SK-N-MC (cell line): ENCODE data around the gene DEF6.
A peak's percentile ranks its signal among the peaks of the same experiment; 100 is the strongest.

Experiments used
- DNase-seq: peaks from one replicate; pipeline ENCODE4 v3.0.0-alpha.2; 2011; ENCODE audit warnings: low read depth, low spot score
- H3K27ac ChIP-seq: fragments of 200-600 bp; sonication (generic); 2 replicates; pipeline ENCODE4 v1.5.1; 2016; ENCODE audit warnings: mixed run types
- H3K36me3 ChIP-seq: fragments of 200-600 bp; sonication (generic); 2 replicates; pipeline ENCODE4 v1.6.1; 2017; ENCODE audit warnings: antibody characterized with exemption, low read length, mixed read lengths; ENCODE audit not compliant: insufficient read depth
- H3K4me3 ChIP-seq: fragments of 200-600 bp; sonication (generic); 2 replicates; pipeline ENCODE4 v1.5.1; 2016
- H3K9ac ChIP-seq: fragments of 200-600 bp; sonication (generic); 2 replicates; pipeline ENCODE4 v1.8.0; 2017; ENCODE audit warnings: mixed run types, mixed read lengths; ENCODE audit not compliant: insufficient read length
- H3K9me3 ChIP-seq: fragments of 200-600 bp; sonication (generic); 2 replicates; pipeline ENCODE4 v1.6.1; 2017; ENCODE audit warnings: low read depth, mild to moderate bottlenecking, antibody characterized with exemption, low read length, moderate library complexity, mixed read lengths
- EZH2 ChIP-seq: fragments of 200-600 bp; sonication (generic); IDR thresholded peaks from one replicate; pipeline ENCODE4 v1.6.1; 2017; ENCODE audit warnings: antibody characterized with exemption
- FOXP2 ChIP-seq: optimal IDR thresholded peaks from 2 replicates; pipeline ENCODE3; 2011; ENCODE audit warnings: mild to moderate bottlenecking, moderate library complexity; ENCODE audit not compliant: insufficient read depth; ENCODE audit errors: extremely low read length, control extremely low read depth
- POLR2AphosphoS5 ChIP-seq: IDR thresholded peaks from 2 replicates; pipeline ENCODE4 v1.6.1; 2012; ENCODE audit warnings: mild to moderate bottlenecking, low read depth, low read length, borderline replicate concordance

Gene DEF6

GRCh38 chr6:35259948-35260590 lies 37.5 kb upstream of the DEF6 start:
- Histone ChIP-seq H3K9me3 (no peaks in the 10 kb centered on the region), H3K9ac (peak overlapping the region; percentile 93), H3K27ac (peak overlapping the region; percentile 79), H3K4me3 (peak overlapping the region; percentile 83), H3K36me3 (no peaks in the 10 kb centered on the region)
- no peak for DNase-seq
- TF ChIP-seq POLR2AphosphoS5 (no peak), EZH2 (no peak), FOXP2 (no peak)

GRCh38 chr6:35260591-35261570 lies 36.7 kb upstream of the DEF6 start:
- Histone ChIP-seq H3K36me3 (no peaks in the 10 kb centered on the region), H3K27ac (no peak overlapping the region; the same call in 1 of the 2 replicates), H3K9me3 (no peaks in the 10 kb centered on the region), H3K4me3 (peak overlapping the region; percentile 83), H3K9ac (peak overlapping the region; percentile 93)
- TF ChIP-seq POLR2AphosphoS5 (no peak), EZH2 (no peak), FOXP2 (no peak)
- no peak for DNase-seq

GRCh38 chr6:35262596-35262995 lies 35.0 kb upstream of the DEF6 start:
- Histone ChIP-seq H3K27ac (no peak overlapping the region), H3K4me3 (no peak overlapping the region), H3K36me3 (no peaks in the 10 kb centered on the region), H3K9me3 (no peaks in the 10 kb centered on the region), H3K9ac (no peak overlapping the region)
- no peak for DNase-seq
- no peak for TF ChIP-seq POLR2AphosphoS5
- TF ChIP-seq EZH2 = no peak
- TF ChIP-seq FOXP2 = no peak

GRCh38 chr6:35264550-35265274 lies 32.9 kb upstream of the DEF6 start:
- H3K4me3 ChIP-seq = no peak overlapping the region
- DNase-seq = no peak
- no peak for TF ChIP-seq POLR2AphosphoS5
- no peak for TF ChIP-seq FOXP2
- no peak for TF ChIP-seq EZH2
- H3K36me3 ChIP-seq = no peaks in the 10 kb centered on the region
- H3K9ac ChIP-seq = no peak overlapping the region
- no peak overlapping the region for H3K27ac ChIP-seq
- no peaks in the 10 kb centered on the region for H3K9me3 ChIP-seq

- H3K27ac ChIP-seq = no peak overlapping the region
- no peak for DNase-seq
Observed at GRCh38 chr6:35265523-35265922, 32.1 kb upstream of the DEF6 start.

GRCh38 chr6:35267446-35267845 lies 30.2 kb upstream of the DEF6 start:
- TF ChIP-seq FOXP2 = no peak
- no peak for TF ChIP-seq EZH2
- TF ChIP-seq POLR2AphosphoS5 = no peak

More at GRCh38 chr6:35265523-35265922, 32.1 kb upstream of the DEF6 start:
- TF ChIP-seq POLR2AphosphoS5 (no peak), EZH2 (no peak), FOXP2 (no peak)
- H3K4me3 ChIP-seq = no peak overlapping the region
- H3K36me3 ChIP-seq = no peaks in the 10 kb centered on the region
- H3K9me3 ChIP-seq = no peaks in the 10 kb centered on the region
- H3K9ac ChIP-seq = no peak overlapping the region

GRCh38 chr6:35267897-35268296 lies 29.7 kb upstream of the DEF6 start:
- no peak for TF ChIP-seq EZH2
- TF ChIP-seq POLR2AphosphoS5 = no peak
- no peak for TF ChIP-seq FOXP2

More at GRCh38 chr6:35267446-35267845, 30.2 kb upstream of the DEF6 start:
- no peaks in the 10 kb centered on the region for H3K36me3 ChIP-seq
- no peak overlapping the region for H3K27ac ChIP-seq
- H3K4me3 ChIP-seq = no peak overlapping the region
- H3K9me3 ChIP-seq = no peaks in the 10 kb centered on the region
- no peak overlapping the region for H3K9ac ChIP-seq
- no peak for DNase-seq

GRCh38 chr6:35272005-35272404 lies 25.6 kb upstream of the DEF6 start:
- Histone ChIP-seq H3K9me3 (no peaks in the 10 kb centered on the region), H3K4me3 (no peak overlapping the region), H3K27ac (no peak overlapping the region), H3K36me3 (no peaks in the 10 kb centered on the region), H3K9ac (no peak overlapping the region)
- TF ChIP-seq FOXP2 (no peak), EZH2 (no peak), POLR2AphosphoS5 (no peak)
- no peak for DNase-seq

More at GRCh38 chr6:35267897-35268296, 29.7 kb upstream of the DEF6 start:
- no peaks in the 10 kb centered on the region for H3K9me3 ChIP-seq
- H3K9ac ChIP-seq = no peak overlapping the region
- no peak overlapping the region for H3K27ac ChIP-seq
- no peak for DNase-seq
- H3K36me3 ChIP-seq = no peaks in the 10 kb centered on the region
- H3K4me3 ChIP-seq = no peak overlapping the region
